Subcutaneous abdominal adipose tissue (tissue), 5 donors: Measurements from ENCODE around the gene NDUFA6.

ENCODE experiments used
- H3K27ac ChIP-seq: one replicate; pipeline ENCODE4 v1.7.0; 2013; ENCODE audit warnings: low read depth, mild to moderate bottlenecking, inconsistent platforms, low read length, moderate library complexity
- H3K27me3 ChIP-seq, 5 donors: one replicate each; pipeline ENCODE4 v1.7.0; 2013; ENCODE audit warnings: low read length in 5 of 5, inconsistent platforms in 1 of 5; ENCODE audit not compliant: control insufficient read depth in 5 of 5, insufficient read depth in 4 of 5
- H3K36me3 ChIP-seq, 5 donors: one replicate each; pipeline ENCODE4 v1.7.0; 2013; ENCODE audit warnings: low read length in 5 of 5; ENCODE audit not compliant: control insufficient read depth in 5 of 5, insufficient read depth in 5 of 5
- H3K4me1 ChIP-seq, 5 donors: one replicate each; pipeline ENCODE4 v1.7.0; 2013; ENCODE audit warnings: low read length in 5 of 5, mild to moderate bottlenecking in 3 of 5, moderate library complexity in 1 of 5; ENCODE audit not compliant: control insufficient read depth in 5 of 5, insufficient read depth in 5 of 5
- H3K4me3 ChIP-seq, 5 donors: one replicate each; pipeline ENCODE4 v1.7.0; 2013; ENCODE audit warnings: low read length in 5 of 5, low read depth in 1 of 5
- H3K9ac ChIP-seq, 5 donors: one replicate each; pipeline ENCODE4 v1.7.0; 2013; ENCODE audit warnings: low read length in 5 of 5, mild to moderate bottlenecking in 4 of 5, moderate library complexity in 3 of 5
- H3K9me3 ChIP-seq, 5 donors: one replicate each; pipeline ENCODE4 v1.7.0; 2013; ENCODE audit warnings: low read length in 5 of 5; ENCODE audit not compliant: control insufficient read depth in 5 of 5
- donor health status: healthy.
- donor health status: healthy.
- donor health status: healthy.
- donor health status: healthy.
- donor health status: healthy.

NDUFA6 gene

GRCh38 chr22:42065438-42066125 is 25.0 kb downstream of the NDUFA6 start:
- no peaks in the 10 kb centered on the region for H3K27me3 ChIP-seq

GRCh38 chr22:42064629-42065028 is 25.9 kb downstream of the NDUFA6 start:
- H3K4me1 ChIP-seq: peaks cover under 1 to 2% (median 2%) of the 10 kb centered on the region in 5 donors
- peaks cover 0 to 71% (median 66%) of the 10 kb centered on the region in 5 donors for H3K36me3 ChIP-seq
- no peak overlapping the region for H3K4me3 ChIP-seq
- H3K9me3 ChIP-seq: no peaks in the 10 kb centered on the region
- H3K27me3 ChIP-seq: no peaks in the 10 kb centered on the region
- H3K27ac ChIP-seq: no peak overlapping the region
- H3K9ac ChIP-seq: no peak overlapping the region

More at GRCh38 chr22:42065438-42066125, 25.0 kb downstream of the NDUFA6 start:
- Histone ChIP-seq H3K4me1 (peaks cover 4 to 10% (median 9%) of the 10 kb centered on the region in 5 donors), H3K27ac (no peak overlapping the region), H3K9me3 (no peaks in the 10 kb centered on the region), H3K36me3 (peaks cover 0 to 62% (median 57%) of the 10 kb centered on the region in 5 donors), H3K9ac (no peak overlapping the region), H3K4me3 (no peak overlapping the region)

GRCh38 chr22:42062506-42063170 is 27.9 kb downstream of the NDUFA6 start:
- no peak overlapping the region for H3K4me3 ChIP-seq
- no peaks in the 10 kb centered on the region for H3K9me3 ChIP-seq
- no peaks in the 10 kb centered on the region for H3K27me3 ChIP-seq
- no peak overlapping the region for H3K9ac ChIP-seq
- no peak overlapping the region for H3K27ac ChIP-seq
- H3K4me1 ChIP-seq: no peaks in the 10 kb centered on the region
- peaks cover 0 to 78% (median 67%) of the 10 kb centered on the region in 5 donors for H3K36me3 ChIP-seq

- Histone ChIP-seq H3K27me3 (no peaks in the 10 kb centered on the region), H3K4me1 (no peaks in the 10 kb centered on the region), H3K9ac (no peak overlapping the region), H3K9me3 (peaks cover 0 to 9% (median 5%) of the 10 kb centered on the region in 5 donors), H3K27ac (no peak overlapping the region), H3K4me3 (no peak overlapping the region), H3K36me3 (peaks cover 0 to 62% (median 51%) of the 10 kb centered on the region in 5 donors)
Observed at GRCh38 chr22:42061041-42061440, 29.5 kb downstream of the NDUFA6 start.

GRCh38 chr22:42060489-42060888 is 30.1 kb downstream of the NDUFA6 start:
- no peak overlapping the region for H3K4me3 ChIP-seq
- peaks cover 0 to 57% (median 46%) of the 10 kb centered on the region in 5 donors for H3K36me3 ChIP-seq
- no peak overlapping the region for H3K9ac ChIP-seq
- no peaks in the 10 kb centered on the region for H3K4me1 ChIP-seq
- H3K27ac ChIP-seq: no peak overlapping the region
- H3K27me3 ChIP-seq: no peaks in the 10 kb centered on the region
- H3K9me3 ChIP-seq: peaks cover 0 to 9% (median 5%) of the 10 kb centered on the region in 5 donors

GRCh38 chr22:42056757-42057511 is 33.6 kb downstream of the NDUFA6 start:
- Histone ChIP-seq H3K9me3 (peaks cover 0 to 9% (median 5%) of the 10 kb centered on the region in 5 donors), H3K9ac (no peak overlapping the region), H3K4me3 (no peak overlapping the region), H3K27ac (no peak overlapping the region), H3K27me3 (no peaks in the 10 kb centered on the region), H3K36me3 (peaks cover 0 to 37% (median 30%) of the 10 kb centered on the region in 5 donors), H3K4me1 (no peaks in the 10 kb centered on the region)

GRCh38 chr22:42052765-42053164 is 37.8 kb downstream of the NDUFA6 start:
- Histone ChIP-seq H3K9ac (no peak overlapping the region), H3K36me3 (no peaks in the 10 kb centered on the region), H3K9me3 (peaks cover 0 to 9% (median 5%) of the 10 kb centered on the region in 5 donors), H3K4me3 (no peak overlapping the region), H3K27ac (no peak overlapping the region), H3K4me1 (no peaks in the 10 kb centered on the region), H3K27me3 (no peaks in the 10 kb centered on the region)

- H3K36me3 ChIP-seq: no peaks in the 10 kb centered on the region
- H3K9ac ChIP-seq: no peak overlapping the region
- no peak overlapping the region for H3K4me3 ChIP-seq
- no peaks in the 10 kb centered on the region for H3K9me3 ChIP-seq
- no peak overlapping the region for H3K27ac ChIP-seq
- no peaks in the 10 kb centered on the region for H3K4me1 ChIP-seq
- no peaks in the 10 kb centered on the region for H3K27me3 ChIP-seq
Observed at GRCh38 chr22:42050641-42051180, 39.9 kb downstream of the NDUFA6 start.

- Histone ChIP-seq H3K27me3 (no peaks in the 10 kb centered on the region), H3K9ac (no peak overlapping the region), H3K9me3 (peaks cover 0 to 8% (median 4%) of the 10 kb centered on the region in 5 donors), H3K36me3 (peaks cover 0 to 5% (median 3%) of the 10 kb centered on the region in 5 donors), H3K4me3 (no peak overlapping the region), H3K27ac (no peak overlapping the region), H3K4me1 (no peaks in the 10 kb centered on the region)
Observed at GRCh38 chr22:42041784-42042183, 48.8 kb downstream of the NDUFA6 start.
